ELF-1 (cell line): Measurements from ENCODE around the gene MTA2.

Experiments
- DNase-seq: peaks from one replicate; pipeline ENCODE4 v3.0.0-alpha.2; 2016; ENCODE audit warnings: low read depth, low spot score

Gene MTA2

DNA sequence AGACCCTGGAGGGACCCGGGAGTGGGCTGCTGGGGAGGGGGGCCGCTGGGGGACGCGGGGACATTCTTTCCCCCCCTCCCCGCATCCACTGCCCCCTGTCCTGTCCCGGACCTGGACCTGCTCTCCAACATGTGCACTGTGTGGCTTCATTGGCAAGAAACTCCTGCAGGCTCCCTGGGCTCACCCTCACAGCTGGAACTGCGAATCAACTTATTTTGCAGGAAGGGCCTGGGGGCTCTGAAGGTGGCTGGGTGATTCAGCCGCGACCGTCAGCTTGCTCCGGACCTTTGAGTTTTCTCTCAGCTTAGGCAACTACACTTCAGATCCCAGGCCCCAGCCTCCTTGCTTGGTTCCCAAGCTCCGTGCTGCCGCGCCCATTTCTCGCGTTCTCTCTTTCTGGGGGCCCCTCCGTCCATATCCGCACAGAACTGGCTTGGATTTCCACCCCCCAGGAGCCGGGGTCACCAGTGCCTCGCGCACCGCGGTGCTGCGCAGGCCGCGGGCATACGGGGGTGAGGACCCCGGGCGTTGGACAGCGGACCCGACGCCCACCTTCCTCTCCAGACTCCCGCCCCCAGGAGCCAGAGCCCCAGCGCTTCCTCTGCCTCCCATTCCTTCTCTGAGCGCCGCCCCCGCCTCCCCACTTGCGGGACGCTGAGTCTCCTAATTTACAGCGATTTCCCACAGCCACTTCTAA lies 54.6 kb downstream of the MTA2 start:
- DNase-seq: peak; percentile 81

DNA sequence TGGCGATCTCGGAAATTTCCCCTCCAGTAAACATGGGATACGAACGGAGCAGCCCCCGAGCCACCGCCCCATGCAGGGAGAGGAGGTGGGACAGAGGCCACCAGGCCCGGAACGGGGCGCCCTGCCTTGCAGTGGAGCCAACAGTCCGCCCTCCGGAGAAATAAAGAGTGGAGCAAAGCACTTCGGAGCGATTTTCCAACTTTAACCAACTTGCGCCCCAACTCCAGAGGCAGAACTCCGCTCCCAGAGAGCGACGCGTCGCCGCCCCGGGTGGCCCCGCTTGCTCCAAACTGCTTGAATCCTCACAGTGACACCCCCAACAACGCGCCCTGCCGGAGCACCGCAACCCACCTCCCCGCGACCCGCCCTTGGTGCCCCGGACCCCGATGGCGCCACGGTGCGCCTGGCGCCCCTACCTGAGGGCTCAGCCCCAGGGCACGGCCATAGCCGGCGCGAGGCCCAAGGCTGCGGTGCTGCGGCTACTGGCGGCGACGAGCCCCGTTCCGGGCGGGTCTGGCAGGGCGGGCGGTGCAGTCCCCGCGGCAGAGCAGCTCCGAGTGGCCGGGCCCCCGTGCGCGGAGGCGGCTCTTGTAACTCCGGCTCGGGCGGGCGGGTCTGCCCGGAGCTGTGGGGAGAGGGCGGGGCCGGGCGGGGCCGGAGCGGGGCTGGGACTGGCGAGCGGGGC lies 55.3 kb downstream of the MTA2 start, which contains the start of gene AHNAK:
TSS of gene AHNAK (minus strand) at position 563 of the 685 bp plus-strand sequence. CDS start 10,708 bp downstream, outside the sequence.
- DNase-seq: peak; percentile 63

DNA sequence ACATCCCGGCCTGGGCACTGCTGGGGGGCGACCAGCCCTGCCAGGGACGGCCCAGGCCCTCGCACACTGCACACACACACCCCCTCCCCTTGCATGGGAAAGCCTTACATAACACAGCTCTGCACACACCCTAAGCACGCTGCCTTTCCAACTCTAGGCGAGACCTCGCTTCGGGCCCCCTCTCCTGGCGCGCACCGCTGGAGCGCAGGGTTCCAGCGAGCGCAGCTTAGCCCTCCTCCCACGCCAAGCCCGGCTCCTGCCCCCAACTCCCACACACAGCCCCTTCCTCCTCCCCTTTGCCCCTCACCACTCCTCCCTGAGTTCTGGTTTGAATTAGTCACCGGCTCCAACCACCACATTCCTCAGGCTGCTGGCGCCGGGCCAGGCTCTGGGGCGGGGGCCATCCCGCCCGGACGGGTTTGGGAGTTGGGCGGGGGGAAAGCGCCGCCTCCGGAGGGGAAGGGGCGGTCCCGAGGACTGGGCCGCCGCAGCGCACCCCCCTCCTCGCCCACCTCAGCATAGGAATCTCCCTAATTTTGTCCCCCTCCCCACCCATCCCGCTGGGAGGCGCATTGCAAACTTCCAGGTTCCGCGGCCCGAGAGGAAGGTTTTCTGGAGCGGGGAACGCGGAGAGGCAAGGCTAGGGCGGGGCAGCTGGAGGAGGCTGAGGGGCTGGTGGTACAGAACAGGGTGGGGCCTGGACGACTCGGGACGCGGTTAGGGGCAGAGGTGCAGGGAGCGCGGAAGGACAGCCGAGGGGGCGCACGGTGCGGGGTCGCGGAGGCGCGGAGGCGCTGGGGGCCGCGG lies 56.0 kb downstream of the MTA2 start:
- peak; percentile 94 for DNase-seq

DNA sequence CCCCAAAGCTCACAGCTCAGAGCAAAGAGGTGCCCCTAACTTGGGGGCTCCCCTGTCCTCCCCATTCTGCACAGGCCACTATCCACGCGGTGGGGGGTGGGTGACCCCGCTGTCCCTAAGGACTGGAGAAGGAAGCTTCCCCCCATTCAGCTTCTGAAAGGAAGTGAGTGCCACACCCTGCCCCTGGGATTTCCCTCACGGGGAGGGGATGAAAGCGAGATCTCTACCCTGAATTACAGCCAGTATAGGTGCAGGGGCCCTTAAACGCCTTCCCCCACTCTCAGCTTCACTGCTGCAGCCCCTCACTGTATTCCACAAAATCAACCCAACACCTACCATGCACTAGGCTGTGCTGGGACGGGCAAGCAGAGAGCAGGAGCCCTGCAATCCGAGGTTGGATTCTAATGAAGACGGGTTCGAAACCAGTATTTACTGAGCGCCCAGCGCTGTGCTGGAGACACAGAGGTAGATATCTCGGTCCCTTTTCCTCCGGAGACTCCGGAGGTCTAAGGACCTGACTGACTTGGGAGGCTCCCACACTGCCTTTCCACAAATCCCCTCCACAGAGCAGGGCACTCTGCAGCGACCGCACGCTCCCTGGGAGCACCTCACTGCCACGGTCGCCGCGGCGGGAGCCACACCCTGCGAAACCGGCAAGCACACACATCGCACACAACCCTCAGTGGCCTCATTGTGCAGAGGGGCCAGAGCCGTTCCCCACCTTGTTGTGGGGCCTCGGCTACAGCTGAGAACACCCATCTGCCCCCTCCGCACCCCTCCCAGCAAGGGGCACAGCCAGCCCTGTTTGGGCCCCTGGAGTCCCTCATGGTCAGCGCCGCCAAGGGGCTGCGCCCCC lies 56.9 kb downstream of the MTA2 start:
- DNase-seq: peak; percentile 33

DNA sequence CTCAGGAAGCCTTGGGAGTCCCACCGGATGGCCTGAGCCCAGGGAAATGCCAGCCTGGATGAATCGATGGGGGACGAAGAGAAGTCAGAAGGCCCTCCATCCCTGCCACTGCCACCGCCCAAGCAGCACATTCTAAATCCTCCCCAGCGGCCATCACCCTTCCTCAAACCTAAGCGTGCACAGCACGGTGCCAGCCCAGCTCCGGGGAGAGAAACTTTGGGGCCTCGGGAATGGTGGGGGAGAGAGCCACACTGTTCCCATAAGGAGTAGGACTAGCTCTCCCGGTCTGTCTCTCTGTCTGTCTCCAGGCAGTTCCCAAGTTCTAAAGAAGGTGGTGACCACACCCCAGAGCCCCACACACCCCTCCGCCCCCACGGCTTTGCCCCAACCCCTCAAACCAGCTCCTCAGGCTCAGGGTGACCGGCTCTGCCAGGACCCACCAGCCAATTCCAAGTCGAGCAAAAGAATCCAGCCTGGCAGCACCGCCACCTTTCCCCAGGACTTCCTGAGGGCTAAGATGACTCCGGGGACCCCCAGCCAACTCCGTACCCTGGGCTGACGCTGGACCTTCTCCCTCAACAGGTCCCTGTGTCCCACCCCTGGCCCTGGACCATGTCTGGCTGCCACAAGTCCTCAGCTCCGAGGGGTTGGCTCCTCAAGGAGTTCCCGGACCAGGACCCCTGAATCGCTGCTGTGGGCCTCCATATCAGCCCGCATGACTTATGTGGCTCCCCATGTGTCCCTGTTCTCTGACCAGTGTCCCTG lies 57.8 kb downstream of the MTA2 start:
- no peak for DNase-seq
